GM12878 (cell line): ENCODE measurements around the gene TMEM263. TPM values are rescaled to one million over a fixed set of nuclear protein-coding genes. Genes with fewer than 3 reads are reported as not detected.

ENCODE experiments used
- ATAC-seq: fragments of 200-7000 bp; cut with Tn5 transposase; 3 replicates; pipeline ENCODE4 v1.9.1; 2020; ENCODE audit warnings: mild to moderate bottlenecking, moderate library complexity
- BruUV-seq: library from RNA; stranded (reverse); fragments of 400-500 nt; replicated peaks from 2 replicates; lab custom pipeline; 2021; lab: Mats Ljungman, UMichigan
- CTCF ChIA-PET: fragments of 300-600 bp; sonication (Branson Sonifier 250); formaldehyde crosslinking; extraction: SDS; loops from one replicate; lab custom pipeline; 2021; ENCODE audit warnings: inconsistent platforms; lab: Yijun Ruan, JAX
- POLR2A ChIA-PET: fragments of 350-600 bp; formaldehyde crosslinking; extraction: SDS; loops from one replicate; lab custom pipeline; 2021; ENCODE audit warnings: inconsistent platforms; lab: Charles Lee
- RAD21 ChIA-PET: fragments of 300-600 bp; sonication (Branson Sonifier 250); formaldehyde crosslinking; loops from one replicate; lab custom pipeline; 2023; ENCODE audit warnings: antibody characterized with exemption; ENCODE audit not compliant: unreplicated experiment; lab: Charles Lee
- SMC1A ChIA-PET: fragments of 300-600 bp; sonication (Branson Sonifier 250); formaldehyde crosslinking; loops from one replicate; lab custom pipeline; 2023; ENCODE audit not compliant: unreplicated experiment, uncharacterized antibody; lab: Charles Lee
- DNase-seq: peaks from one replicate; pipeline ENCODE4 v3.0.0-alpha.2; 2011; ENCODE audit warnings: low read depth, low spot score
- FAIRE-seq: peaks from 3 replicates; lab custom pipeline; 2011; peaks lifted over from hg19 to GRCh38; lab: Jason Lieb, UNC
- H2AFZ ChIP-seq: 2 replicates; pipeline ENCODE4 v1.6.0; 2011; ENCODE audit warnings: low read depth, low read length, control low read depth; ENCODE audit not compliant: control insufficient read depth
- H3K27ac ChIP-seq: 2 replicates; pipeline ENCODE4 v1.5.1; 2011; ENCODE audit warnings: control low read depth; ENCODE audit not compliant: control insufficient read depth, insufficient read depth
- H3K27me3 ChIP-seq, 2 experiments: replicated peaks in 1 of 2; 2 replicates each; pipeline versions ENCODE4 v1.6.0 to v1.6.1; 2011; ENCODE audit warnings: low read length in 1 of 2; ENCODE audit not compliant: control insufficient read depth in 2 of 2, insufficient read depth in 2 of 2
- H3K36me3 ChIP-seq, 2 experiments: 2 replicates each; pipeline ENCODE4 v1.5.1; 2011; ENCODE audit warnings: low read length in 1 of 2; ENCODE audit not compliant: control insufficient read depth in 2 of 2, insufficient read depth in 2 of 2
- H3K4me1 ChIP-seq: 2 replicates; pipeline ENCODE4 v1.6.1; 2011; ENCODE audit warnings: mild to moderate bottlenecking, low read length, moderate library complexity, mixed read lengths; ENCODE audit not compliant: control insufficient read depth, insufficient read depth
- H3K4me2 ChIP-seq: 2 replicates; pipeline ENCODE4 v1.6.0; 2011; ENCODE audit warnings: control low read depth; ENCODE audit not compliant: control insufficient read depth, insufficient read depth
- H3K4me3 ChIP-seq: fragments of 200-600 bp; sonication (generic); 2 replicates; pipeline ENCODE4 v1.5.1; 2016
- H3K79me2 ChIP-seq: 2 replicates; pipeline ENCODE4 v1.6.0; 2011; ENCODE audit warnings: low read length; ENCODE audit not compliant: control insufficient read depth, insufficient read depth
- H3K9ac ChIP-seq: 2 replicates; pipeline ENCODE4 v1.8.0; 2011; ENCODE audit warnings: low read length, control low read depth, mixed read lengths; ENCODE audit not compliant: control insufficient read depth, insufficient read depth
- H3K9me3 ChIP-seq: replicated peaks from 3 replicates; pipeline ENCODE4 v1.5.1; 2011; ENCODE audit warnings: mild to moderate bottlenecking, low read length; ENCODE audit not compliant: control insufficient read depth, insufficient read depth
- H4K20me1 ChIP-seq: 2 replicates; pipeline ENCODE4 v1.6.0; 2011; ENCODE audit not compliant: control insufficient read depth, insufficient read depth
- ATF7 ChIP-seq: fragments of 450-650 bp; IDR thresholded peaks from 2 replicates; pipeline ENCODE4 v1.6.1; 2016; ENCODE audit warnings: low read depth, mild to moderate bottlenecking
- BMI1 ChIP-seq: fragments of 450-650 bp; IDR thresholded peaks from 2 replicates; pipeline ENCODE4 v1.6.1; 2016; ENCODE audit warnings: mild to moderate bottlenecking, moderate library complexity, borderline replicate concordance
- CBFB ChIP-seq: IDR thresholded peaks from 2 replicates; pipeline ENCODE4 v1.6.1; 2016; ENCODE audit warnings: antibody characterized with exemption, low read depth
- CTCF ChIP-seq, 3 experiments: IDR thresholded peaks in 2 of 3; conservative IDR thresholded peaks in 1 of 3; 2 replicates each; pipeline ENCODE4 v1.5.1; 2011; ENCODE audit warnings: low read depth in 3 of 3, low read length in 3 of 3, mild to moderate bottlenecking in 3 of 3, control low read depth in 2 of 3, moderate library complexity in 2 of 3, inconsistent platforms in 1 of 3, mixed read lengths in 1 of 3; ENCODE audit not compliant: control insufficient read depth in 2 of 3, insufficient read depth in 1 of 3; ENCODE audit errors: extremely low read depth in 1 of 3
- IKZF1 ChIP-seq: fragments of 450-650 bp; conservative IDR thresholded peaks from 2 replicates; pipeline ENCODE4 v1.6.1; 2017; ENCODE audit warnings: antibody characterized with exemption, mild to moderate bottlenecking
- JUND ChIP-seq: IDR thresholded peaks from 2 replicates; pipeline ENCODE4 v1.6.1; 2012; ENCODE audit warnings: low read depth, mild to moderate bottlenecking, low read length, improper control_type of control experiment, moderate library complexity
- LARP7 ChIP-seq: fragments of 450-650 bp; IDR thresholded peaks from 2 replicates; pipeline ENCODE4 v1.6.1; 2017; ENCODE audit warnings: mild to moderate bottlenecking
- MAX ChIP-seq: IDR thresholded peaks from 2 replicates; pipeline ENCODE4 v1.6.1; 2012; ENCODE audit warnings: low read depth, low read length, improper control_type of control experiment
- NKRF ChIP-seq: fragments of 450-650 bp; conservative IDR thresholded peaks from 2 replicates; pipeline ENCODE4 v1.6.1; 2017; ENCODE audit warnings: mild to moderate bottlenecking, moderate library complexity
- RB1 ChIP-seq: fragments of 450-650 bp; formaldehyde crosslinking; IDR thresholded peaks from 2 replicates; pipeline ENCODE4 v1.6.1; 2017; ENCODE audit warnings: mild to moderate bottlenecking, borderline replicate concordance
- RBBP5 ChIP-seq: fragments of 200-600 bp; sonication (generic); conservative IDR thresholded peaks from 2 replicates; pipeline ENCODE4 v1.6.1; 2016
- SMAD5 ChIP-seq: IDR thresholded peaks from 2 replicates; pipeline ENCODE4 v1.6.1; 2016; ENCODE audit warnings: antibody characterized with exemption, low read depth
- SRF ChIP-seq, 2 experiments: IDR thresholded peaks; 2 replicates each; pipeline ENCODE4 v1.6.1; 2011; ENCODE audit warnings: low read depth in 2 of 2, low read length in 2 of 2, mild to moderate bottlenecking in 1 of 2, moderate library complexity in 1 of 2
- STAT3 ChIP-seq: IDR thresholded peaks from 2 replicates; pipeline ENCODE4 v1.6.1; 2011; ENCODE audit warnings: low read depth, low read length, improper control_type of control experiment
- TAF1 ChIP-seq: IDR thresholded peaks from 2 replicates; pipeline ENCODE4 v1.6.1; 2011; ENCODE audit warnings: mild to moderate bottlenecking, low read depth, low read length, borderline replicate concordance
- TCF12 ChIP-seq: IDR thresholded peaks from 2 replicates; pipeline ENCODE4 v1.6.1; 2011; ENCODE audit warnings: low read depth, mild to moderate bottlenecking, low read length
- YBX1 ChIP-seq: fragments of 450-650 bp; IDR thresholded peaks from 2 replicates; pipeline ENCODE4 v1.6.1; 2016; ENCODE audit warnings: antibody characterized with exemption
- ZNF217 ChIP-seq: fragments of 450-650 bp; IDR thresholded peaks from 2 replicates; pipeline ENCODE4 v1.6.1; 2017; ENCODE audit warnings: antibody characterized with exemption, mild to moderate bottlenecking
- WGBS: methylation state at CpG from one replicate; pipeline ENCODE4 v1.1.6; 2016; ENCODE audit warnings: low lambda C conversion rate; ENCODE audit not compliant: insufficient replicate concordance, insufficient coverage; ENCODE audit errors: missing lambda C conversion rate; 5-methylcytosine and 5-hydroxymethylcytosine counted together
- in situ Hi-C: fragments of 300-500 bp; cut with MboI; formaldehyde crosslinking; loops from 9 replicates; pipeline ENCODE4 v1.14.3; 2018; ENCODE audit warnings: mixed read lengths
- intact Hi-C: fragments of 100-400 bp; cut with micrococcal nuclease; formaldehyde crosslinking; loops from one replicate; pipeline ENCODE4 v1.14.2; 2022; ENCODE audit not compliant: unreplicated experiment
- polyA plus RNA-seq, 11 experiments: library from polyadenylated mRNA; depleted of rRNA in 4 of 11; unstranded in 6 of 11; stranded (reverse) in 5 of 11; fragments of >200 nt; fragmentation: Nextera tagmentation in 4 of 11; fragmentation: Illumina TruSeq in 1 of 11; extraction: Ambion mirVana in 4 of 11; extraction: Trizol in 1 of 11; gene quantifications; 1 replicate in 1 of 11; 2 replicates in 10 of 11; pipeline versions ENCODE4 v1.2.1 to v1.2.3, GENCODE V29; 2011 to 2016; ENCODE audit warnings: inconsistent platforms in 2 of 11, missing spikeins in 2 of 11, low read depth in 1 of 11
- total RNA-seq, 4 experiments: library from RNA; depleted of rRNA in 3 of 4; stranded (reverse); fragments of >200 nt in 3 of 4; fragmentation: Illumina TruSeq in 1 of 4; extraction: Trizol in 1 of 4; gene quantifications; 2 replicates each; pipeline versions ENCODE4 v1.2.1 to v1.2.3, GENCODE V29; 2013 to 2021
- TF ChIP-seq, protein P1 (sequence below): fragments of 450-650 bp; IDR thresholded peaks from 2 replicates; pipeline ENCODE4 v1.6.1; 2017; ENCODE audit warnings: mild to moderate bottlenecking

Gene TMEM263
- total and polyA plus RNA-seq, 10 of the 15 experiments (the other 5 are each of a cell fraction or from before 2014, with no cell fraction given): 15.4 to 41.3 (median 27.6) TPM

- TF ChIP-seq SRF (IDR thresholded peaks at IDR 0.05; ENCODE audit: low read depth in 2 of 2, low read length in 2 of 2): no peak
These were observed 14.1 kb upstream of the TMEM263 start (continued) for GRCh38 chr12:106941481-106942156.

DNA sequence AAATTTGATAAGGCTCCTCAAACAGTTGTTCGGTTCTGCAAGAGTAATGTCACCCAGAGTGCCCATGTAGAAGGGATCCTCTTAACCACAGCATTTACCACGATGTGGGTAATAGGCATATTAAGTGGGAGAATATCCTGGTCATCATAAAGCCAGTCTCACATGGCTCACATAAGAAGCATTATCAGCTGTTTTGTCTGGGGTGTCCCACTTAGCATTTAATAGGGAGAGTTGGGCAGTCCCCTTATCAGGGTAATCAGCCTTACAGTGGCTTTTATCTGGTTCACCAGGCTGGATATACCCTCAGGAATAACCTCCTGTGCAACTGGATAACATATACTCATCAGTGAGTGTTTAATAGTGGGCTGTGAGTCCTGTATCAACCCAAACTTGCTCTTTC lies 12.9 kb upstream of the TMEM263 start:
- in situ Hi-C loops (no loop called here), intact Hi-C loops (no loop called here)
- no peaks in the 10 kb centered on the region for H3K4me1 ChIP-seq
- 40% methylated on average over 2 of the region's 2 CpGs for WGBS
- ATAC-seq: no peak
- no peaks in the 10 kb centered on the region; the same call in 2 of the 3 replicates for H3K9me3 ChIP-seq
- no peak overlapping the region for H3K4me2 ChIP-seq
- H2AFZ ChIP-seq: no peak overlapping the region
- no peak overlapping the region for H3K27ac ChIP-seq
- no peak overlapping the region for H3K4me3 ChIP-seq
- ChIA-PET RAD21 (no interaction called here), SMC1A (no interaction called here), POLR2A (no interaction called here), CTCF (no interaction called here)
- BruUV-seq: no TSS peak
- no peaks in the 10 kb centered on the region for H3K36me3 ChIP-seq
- H3K79me2 ChIP-seq: no peaks in the 10 kb centered on the region
- FAIRE-seq: no peak
- H3K27me3 ChIP-seq: no peaks in the 10 kb centered on the region
- no peaks in the 10 kb centered on the region for H4K20me1 ChIP-seq
- no peak for DNase-seq
- H3K9ac ChIP-seq: no peak overlapping the region
- TF ChIP-seq, protein P1, sequence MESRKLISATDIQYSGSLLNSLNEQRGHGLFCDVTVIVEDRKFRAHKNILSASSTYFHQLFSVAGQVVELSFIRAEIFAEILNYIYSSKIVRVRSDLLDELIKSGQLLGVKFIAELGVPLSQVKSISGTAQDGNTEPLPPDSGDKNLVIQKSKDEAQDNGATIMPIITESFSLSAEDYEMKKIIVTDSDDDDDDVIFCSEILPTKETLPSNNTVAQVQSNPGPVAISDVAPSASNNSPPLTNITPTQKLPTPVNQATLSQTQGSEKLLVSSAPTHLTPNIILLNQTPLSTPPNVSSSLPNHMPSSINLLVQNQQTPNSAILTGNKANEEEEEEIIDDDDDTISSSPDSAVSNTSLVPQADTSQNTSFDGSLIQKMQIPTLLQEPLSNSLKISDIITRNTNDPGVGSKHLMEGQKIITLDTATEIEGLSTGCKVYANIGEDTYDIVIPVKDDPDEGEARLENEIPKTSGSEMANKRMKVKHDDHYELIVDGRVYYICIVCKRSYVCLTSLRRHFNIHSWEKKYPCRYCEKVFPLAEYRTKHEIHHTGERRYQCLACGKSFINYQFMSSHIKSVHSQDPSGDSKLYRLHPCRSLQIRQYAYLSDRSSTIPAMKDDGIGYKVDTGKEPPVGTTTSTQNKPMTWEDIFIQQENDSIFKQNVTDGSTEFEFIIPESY: no peak
- TF ChIP-seq JUND (no peak), BMI1 (no peak), ATF7 (no peak), IKZF1 (no peak), CBFB (no peak), NKRF (no peak), SMAD5 (no peak), MAX (no peak), TAF1 (no peak), LARP7 (no peak), RB1 (no peak), TCF12 (no peak), CTCF (IDR thresholded peaks at IDR 0.05 in 2 of 3, conservative IDR thresholded peaks at IDR 0.05 in 1 of 3; ENCODE audit: control insufficient read depth in 2 of 3, extremely low read depth in 1 of 3, insufficient read depth in 1 of 3, low read depth in 3 of 3, low read length in 3 of 3) (no peak), ZNF217 (no peak), YBX1 (no peak), RBBP5 (no peak), SRF (IDR thresholded peaks at IDR 0.05; ENCODE audit: low read depth in 2 of 2, low read length in 2 of 2) (no peak), STAT3 (no peak)
